ENCODE measurements around the gene HP1BP3. TPM values are rescaled to one million over a fixed set of nuclear protein-coding genes. Genes with fewer than 3 reads are reported as not detected.

Gene HP1BP3
- total RNA-seq, 1 experiment from 2014 or later = 207 TPM

GRCh38 chr1:20821466-20821865, 34.4 kb upstream of the HP1BP3 start:
- no peaks in the 10 kb centered on the region for H3K79me2 ChIP-seq (ENCODE audit: insufficient read depth, low read length)
- H4K20me1 ChIP-seq (ENCODE audit: insufficient read depth) = no peaks in the 10 kb centered on the region
- no peak overlapping the region for H3K27ac ChIP-seq (ENCODE audit: low read depth, low read length)
- H3K4me3 ChIP-seq (replicated peaks in 1 of 2; ENCODE audit: low read depth in 1 of 2, low read length in 2 of 2) = no peak overlapping the region
- H3K27me3 ChIP-seq (ENCODE audit: insufficient read depth, low read length) = no peaks in the 10 kb centered on the region
- intact Hi-C loops (cut with micrococcal nuclease) = no loop called here
- ChIA-PET RAD21 (ENCODE audit: low non-redundant PET in 1 of 2, low total read pairs in 2 of 2, uncharacterized antibody in 2 of 2, unreplicated experiment in 2 of 2) (no interaction called here), CTCF (no interaction called here), POLR2A (no interaction called here)
- H3K36me3 ChIP-seq (ENCODE audit: control insufficient read depth in 1 of 2, insufficient read depth in 2 of 2, low read length in 2 of 2) = no peaks in the 10 kb centered on the region
- no peaks in the 10 kb centered on the region for H3K4me1 ChIP-seq (ENCODE audit: control insufficient read depth in 1 of 2, insufficient read depth in 2 of 2, low read length in 2 of 2)
- H3K4me2 ChIP-seq (ENCODE audit: low read length) = no peak overlapping the region
- DNase-seq (ENCODE audit: low read depth, low spot score) = no peak
- H3K9ac ChIP-seq (ENCODE audit: low read length) = no peak overlapping the region
- no peak overlapping the region for H2AFZ ChIP-seq (ENCODE audit: low read depth, low read length, poor library complexity, severe bottlenecking)
- no peaks in the 10 kb centered on the region for H3K9me2 ChIP-seq (ENCODE audit: insufficient read depth)
- TF ChIP-seq CEBPB (IDR thresholded peaks at IDR 0.05; ENCODE audit: low read depth) (no peak), CTCF (IDR thresholded peaks at IDR 0.05 in 2 of 3, conservative IDR thresholded peaks at IDR 0.05 in 1 of 3; ENCODE audit: borderline replicate concordance in 1 of 3, insufficient read depth in 1 of 3, low read depth in 2 of 3, low read length in 2 of 3) (no peak), EZH2 (IDR thresholded peaks at IDR 0.05) (no peak), POLR2AphosphoS5 (IDR thresholded peaks at IDR 0.05; ENCODE audit: low read depth, low read length) (no peak), EGR1 (IDR thresholded peaks at IDR 0.05; ENCODE audit: low read depth) (no peak), REST (IDR thresholded peaks at IDR 0.05; ENCODE audit: low read depth) (no peak), SP1 (IDR thresholded peaks at IDR 0.05; ENCODE audit: low read depth) (no peak), SRF (IDR thresholded peaks at IDR 0.05; ENCODE audit: low read depth) (no peak), ZNF274 (IDR thresholded peaks at IDR 0.05; ENCODE audit: low read depth, low read length) (no peak), ZBTB33 (IDR thresholded peaks at IDR 0.05; ENCODE audit: extremely low read depth, insufficient replicate concordance, low read length) (no peak), JUND (IDR thresholded peaks at IDR 0.05) (no peak), FOSL1 (IDR thresholded peaks at IDR 0.05; ENCODE audit: low read depth) (no peak), POLR2A (IDR thresholded peaks at IDR 0.05; ENCODE audit: borderline replicate concordance, extremely low read depth, insufficient read depth, insufficient read length) (no peak), ELF1 (IDR thresholded peaks at IDR 0.05; ENCODE audit: borderline replicate concordance, low read depth) (no peak), ZFX (IDR thresholded peaks at IDR 0.05) (no peak)
- TF ChIP-seq, protein P1, sequence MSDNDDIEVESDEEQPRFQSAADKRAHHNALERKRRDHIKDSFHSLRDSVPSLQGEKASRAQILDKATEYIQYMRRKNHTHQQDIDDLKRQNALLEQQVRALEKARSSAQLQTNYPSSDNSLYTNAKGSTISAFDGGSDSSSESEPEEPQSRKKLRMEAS (IDR thresholded peaks at IDR 0.05) = no peak
- TF ChIP-seq, protein P2, sequence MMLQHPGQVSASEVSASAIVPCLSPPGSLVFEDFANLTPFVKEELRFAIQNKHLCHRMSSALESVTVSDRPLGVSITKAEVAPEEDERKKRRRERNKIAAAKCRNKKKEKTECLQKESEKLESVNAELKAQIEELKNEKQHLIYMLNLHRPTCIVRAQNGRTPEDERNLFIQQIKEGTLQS (IDR thresholded peaks at IDR 0.05) = no peak
- ATAC-seq = no peak
- BruUV-seq (replicated peaks) = no TSS peak
- H3K9me3 ChIP-seq (ENCODE audit: control insufficient read depth in 1 of 2, insufficient read depth in 1 of 2, low read depth in 1 of 2, low read length in 2 of 2) = no peaks in the 10 kb centered on the region

Data from HCT116 (cell line).